Osteoblast (primary cell): Measurements from ENCODE around the gene TBC1D3B. TPM values are rescaled to one million over a fixed set of nuclear protein-coding genes. Genes with fewer than 3 reads are reported as not detected.
"Not testable (repeated sequence)": the region's sequence is repeated elsewhere in the genome, so short reads cannot be mapped to it uniquely, and the experiment has no call there.

Source experiments
- DNase-seq: peaks from one replicate; pipeline ENCODE4 v3.0.0; 2011; ENCODE audit warnings: low spot score, mixed read lengths; ENCODE audit not compliant: insufficient read length; ENCODE audit errors: missing footprints
- H2AFZ ChIP-seq: 2 replicates; pipeline ENCODE4 v1.6.0; 2011; ENCODE audit warnings: mild to moderate bottlenecking, low read length
- H3K27ac ChIP-seq: 2 replicates; pipeline ENCODE4 v1.5.1; 2011; ENCODE audit warnings: mild to moderate bottlenecking, low read depth, low read length, moderate library complexity
- H3K27me3 ChIP-seq: 2 replicates; pipeline ENCODE4 v1.6.0; 2012; ENCODE audit warnings: mild to moderate bottlenecking, control low read depth, inconsistent platforms, low read length, moderate library complexity; ENCODE audit not compliant: insufficient read depth
- H3K36me3 ChIP-seq: 2 replicates; pipeline ENCODE4 v1.5.1; 2011; ENCODE audit warnings: mild to moderate bottlenecking, low read length, control low read depth, moderate library complexity; ENCODE audit not compliant: insufficient read depth
- H3K4me1 ChIP-seq: 2 replicates; pipeline ENCODE4 v1.5.1; 2011; ENCODE audit warnings: mild to moderate bottlenecking, low read length, control low read depth, moderate library complexity; ENCODE audit not compliant: insufficient read depth
- H3K4me2 ChIP-seq: 2 replicates; pipeline ENCODE4 v1.6.0; 2011; ENCODE audit warnings: mild to moderate bottlenecking, low read length; ENCODE audit not compliant: insufficient read depth
- H3K4me3 ChIP-seq: fragments of 200-600 bp; sonication (generic); 3 replicates; pipeline ENCODE4 v1.5.1; 2012; ENCODE audit warnings: mild to moderate bottlenecking, low read length, inconsistent platforms; ENCODE audit not compliant: insufficient read depth
- H3K79me2 ChIP-seq: 2 replicates; pipeline ENCODE4 v1.6.0; 2012; ENCODE audit warnings: mild to moderate bottlenecking, low read length, control low read depth, inconsistent platforms; ENCODE audit not compliant: insufficient read depth
- H3K9me3 ChIP-seq: 2 replicates; pipeline ENCODE4 v1.5.1; 2011; ENCODE audit warnings: low read depth, low read length, control low read depth
- H4K20me1 ChIP-seq: 2 replicates; pipeline ENCODE4 v1.6.0; 2012; ENCODE audit warnings: mild to moderate bottlenecking, low read length, control low read depth; ENCODE audit not compliant: insufficient read depth
- CTCF ChIP-seq: IDR thresholded peaks from 2 replicates; pipeline ENCODE4 v1.5.1; 2011; ENCODE audit warnings: mild to moderate bottlenecking, low read depth, low read length, moderate library complexity; ENCODE audit errors: extremely low read depth
- total RNA-seq: library from RNA; depleted of rRNA; stranded (reverse); fragments of >200 nt; gene quantifications from 2 replicates; pipeline ENCODE4 v1.2.3, GENCODE V29; 2012

The TBC1D3B gene
- total RNA-seq, 1 donor, result 0.36 TPM

- no peaks in the 10 kb centered on the region for H3K9me3 ChIP-seq
These were observed 33.1 kb upstream of the TBC1D3B start for GRCh38 chr17:36209575-36209974.

GRCh38 chr17:36207383-36207782, 30.9 kb upstream of the TBC1D3B start:
- H3K27me3 ChIP-seq, DNase-seq, H3K36me3 ChIP-seq, H3K27ac ChIP-seq, H3K4me1 ChIP-seq, H3K79me2 ChIP-seq, H2AFZ ChIP-seq, H4K20me1 ChIP-seq, H3K4me3 ChIP-seq, H3K4me2 ChIP-seq, H3K9me3 ChIP-seq: not testable (repeated sequence)

More at GRCh38 chr17:36209575-36209974, 33.1 kb upstream of the TBC1D3B start:
- H3K4me3 ChIP-seq, result no peak overlapping the region
- no peaks in the 10 kb centered on the region for H4K20me1 ChIP-seq
- H3K4me1 ChIP-seq, result no peaks in the 10 kb centered on the region
- no peak for TF ChIP-seq CTCF
- H3K27ac ChIP-seq, result no peak overlapping the region
- H3K4me2 ChIP-seq, result no peak overlapping the region
- H3K79me2 ChIP-seq, result no peaks in the 10 kb centered on the region
- H2AFZ ChIP-seq, result no peak overlapping the region
- no peaks in the 10 kb centered on the region for H3K27me3 ChIP-seq
- no peaks in the 10 kb centered on the region for H3K36me3 ChIP-seq
- no peak for DNase-seq

- H3K4me3 ChIP-seq, DNase-seq, H3K9me3 ChIP-seq, H3K79me2 ChIP-seq, H3K27me3 ChIP-seq, H3K4me1 ChIP-seq, H3K27ac ChIP-seq, H3K36me3 ChIP-seq, H2AFZ ChIP-seq, H4K20me1 ChIP-seq, H3K4me2 ChIP-seq: not testable (repeated sequence)
These were observed 30.0 kb upstream of the TBC1D3B start for GRCh38 chr17:36206486-36206821.

- Histone ChIP-seq H3K4me1 (no peaks in the 10 kb centered on the region), H3K79me2 (no peaks in the 10 kb centered on the region), H3K27ac (no peak overlapping the region), H4K20me1 (no peaks in the 10 kb centered on the region), H3K36me3 (no peaks in the 10 kb centered on the region), H3K27me3 (no peaks in the 10 kb centered on the region), H3K4me3 (no peak overlapping the region), H2AFZ (no peak overlapping the region), H3K4me2 (no peak overlapping the region), H3K9me3 (no peaks in the 10 kb centered on the region)
- no peak for DNase-seq
- TF ChIP-seq CTCF, result no peak
These were observed 29.4 kb upstream of the TBC1D3B start for GRCh38 chr17:36205637-36206485.
